Karpas-422 (cell line): ENCODE results near the gene GBX2. TPM values are rescaled to one million over a fixed set of nuclear protein-coding genes. Genes with fewer than 3 reads are reported as not detected.

Source experiments
- DNase-seq: peaks from one replicate; pipeline ENCODE4 v3.0.0-alpha.2; 2015
- H2AFZ ChIP-seq: fragments of 200-600 bp; sonication (generic); 2 replicates; pipeline ENCODE4 v1.6.1; 2014; ENCODE audit warnings: antibody characterized with exemption, low read length, mixed read lengths
- H3K27ac ChIP-seq: fragments of 200-600 bp; sonication (generic); 2 replicates; pipeline ENCODE4 v1.5.1; 2014; ENCODE audit warnings: mild to moderate bottlenecking, low read length, moderate library complexity
- H3K27me3 ChIP-seq: fragments of 200-600 bp; sonication (generic); 2 replicates; pipeline ENCODE4 v1.6.1; 2014; ENCODE audit warnings: low read length, mixed read lengths
- H3K36me3 ChIP-seq: fragments of 200-600 bp; sonication (generic); 2 replicates; pipeline ENCODE4 v1.6.1; 2014; ENCODE audit warnings: low read length, mixed read lengths; ENCODE audit not compliant: insufficient read depth
- H3K4me1 ChIP-seq: fragments of 200-600 bp; sonication (generic); 2 replicates; pipeline ENCODE4 v1.6.1; 2014; ENCODE audit warnings: mild to moderate bottlenecking, low read length, mixed read lengths
- H3K4me2 ChIP-seq: fragments of 200-600 bp; sonication (generic); 2 replicates; pipeline ENCODE4 v1.6.1; 2014; ENCODE audit warnings: low read length, low read depth, mild to moderate bottlenecking; ENCODE audit not compliant: poor library complexity, severe bottlenecking
- H3K4me3 ChIP-seq: fragments of 200-600 bp; sonication (generic); 2 replicates; pipeline ENCODE4 v1.5.1; 2014; ENCODE audit warnings: mild to moderate bottlenecking, antibody characterized with exemption, low read length, mixed read lengths
- H3K79me2 ChIP-seq: fragments of 200-600 bp; sonication (generic); 2 replicates; pipeline ENCODE4 v1.6.1; 2014; ENCODE audit warnings: mild to moderate bottlenecking, low read length, mixed read lengths
- H3K9ac ChIP-seq: fragments of 200-600 bp; sonication (generic); 2 replicates; pipeline ENCODE4 v1.6.0; 2014; ENCODE audit warnings: low read length
- H3K9me2 ChIP-seq: fragments of 200-600 bp; sonication (generic), shearing (Covaris generic); replicated peaks from 2 replicates; pipeline ENCODE4 v1.6.0; 2014; ENCODE audit warnings: mild to moderate bottlenecking, low read length, moderate library complexity; ENCODE audit not compliant: insufficient read depth
- H3K9me3 ChIP-seq: fragments of 300-700, 200-600 bp; sonication (generic); 2 replicates; pipeline ENCODE4 v1.6.1; 2014; ENCODE audit warnings: low read length, mixed read lengths
- H4K20me1 ChIP-seq: fragments of 200-600 bp; sonication (generic); 2 replicates; pipeline ENCODE4 v1.6.1; 2014; ENCODE audit warnings: mild to moderate bottlenecking, antibody characterized with exemption, low read length, low read depth; ENCODE audit not compliant: insufficient read depth
- total RNA-seq: library from RNA; depleted of rRNA; stranded (reverse); fragments of >200 nt; shearing (Covaris generic); gene quantifications from 2 replicates; pipeline ENCODE4 v1.2.3, GENCODE V29; 2014; ENCODE audit warnings: low replicate concordance; rRNA removed

The GBX2 gene
- total RNA-seq, result not detected in 2 replicates

- H2AFZ ChIP-seq, result no peak within 1 kb of the TSS
- no peak within 1 kb of the TSS for H3K9ac ChIP-seq
- no peak within 1 kb of the TSS for H3K4me2 ChIP-seq
- no peaks in the 10 kb centered on the region for H3K27me3 ChIP-seq
- no peaks in the 10 kb centered on the region for H4K20me1 ChIP-seq
- no peaks in the 10 kb centered on the region for H3K4me1 ChIP-seq
- no peak within 1 kb of the TSS for H3K4me3 ChIP-seq
- no peak for DNase-seq
- H3K36me3 ChIP-seq, result no peaks in the 10 kb centered on the region
- H3K9me2 ChIP-seq, result no peaks in the 10 kb centered on the region
- no peaks in the 10 kb centered on the region for H3K9me3 ChIP-seq
- H3K79me2 ChIP-seq, result no peaks in the 10 kb centered on the region
- no peak within 1 kb of the TSS for H3K27ac ChIP-seq
Observed at GRCh38 chr2:236168110-236169080, at the start of gene GBX2. Gene GBX2, minus strand, starts transcription at chr2:236168386. Its CDS starts 415 bp downstream, at chr2:236167971.

DNA sequence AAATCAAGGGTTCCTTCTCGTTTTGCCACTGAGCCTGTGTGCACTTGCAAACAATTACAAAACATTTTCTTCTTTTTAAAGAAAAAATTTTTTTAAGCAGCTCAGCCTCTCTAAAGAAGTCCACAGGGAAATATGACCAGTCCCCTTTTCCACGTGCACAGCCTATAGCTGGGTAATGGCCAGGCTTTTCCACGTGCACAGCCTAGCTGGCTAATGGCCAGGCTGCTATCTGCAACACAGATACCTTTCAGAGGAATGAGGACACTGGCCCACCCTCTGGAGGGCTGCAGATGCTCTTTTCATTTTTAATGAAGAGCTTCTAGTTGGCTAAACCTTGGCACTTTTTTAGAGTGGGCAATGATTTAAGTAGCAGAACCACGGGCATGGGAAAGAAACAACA, 49.7 kb upstream of the GBX2 start:
- H3K4me2 ChIP-seq, result no peak overlapping the region
- no peaks in the 10 kb centered on the region for H3K27me3 ChIP-seq
- no peaks in the 10 kb centered on the region for H3K36me3 ChIP-seq
- no peak overlapping the region for H2AFZ ChIP-seq
- H3K27ac ChIP-seq, result no peak overlapping the region
- H3K4me1 ChIP-seq, result no peaks in the 10 kb centered on the region
- H3K9me3 ChIP-seq, result no peaks in the 10 kb centered on the region
- no peaks in the 10 kb centered on the region for H3K9me2 ChIP-seq
- no peaks in the 10 kb centered on the region for H3K79me2 ChIP-seq
- no peak overlapping the region for H3K4me3 ChIP-seq
- H4K20me1 ChIP-seq, result no peaks in the 10 kb centered on the region
- H3K9ac ChIP-seq, result no peak overlapping the region
- DNase-seq, result no peak

DNA sequence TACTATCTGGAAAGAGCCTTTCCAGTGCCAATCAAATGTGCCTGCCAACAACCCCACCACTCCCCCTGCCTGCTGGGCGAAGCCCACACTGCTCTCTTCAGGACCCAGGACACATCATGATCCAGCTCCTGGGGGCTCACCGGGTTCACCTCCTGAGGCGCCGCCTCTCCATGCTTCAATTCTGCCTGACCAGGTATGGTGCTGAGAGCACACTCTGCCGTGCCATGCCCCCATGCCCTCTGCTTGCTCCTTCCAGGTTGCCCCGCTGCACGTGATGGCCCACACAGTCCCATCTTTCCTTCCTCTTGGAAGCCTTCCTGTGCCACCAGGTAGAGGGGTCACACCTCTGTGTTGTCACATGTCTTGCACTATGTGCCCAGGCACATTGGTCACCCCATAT, 48.5 kb upstream of the GBX2 start:
- Histone ChIP-seq H3K4me1 (no peaks in the 10 kb centered on the region), H3K9me3 (no peaks in the 10 kb centered on the region), H3K9me2 (no peaks in the 10 kb centered on the region), H3K27ac (no peak overlapping the region), H2AFZ (no peak overlapping the region), H4K20me1 (no peaks in the 10 kb centered on the region), H3K79me2 (no peaks in the 10 kb centered on the region), H3K9ac (no peak overlapping the region), H3K27me3 (no peaks in the 10 kb centered on the region), H3K4me3 (no peak overlapping the region), H3K36me3 (no peaks in the 10 kb centered on the region), H3K4me2 (no peak overlapping the region)
- no peak for DNase-seq

DNA sequence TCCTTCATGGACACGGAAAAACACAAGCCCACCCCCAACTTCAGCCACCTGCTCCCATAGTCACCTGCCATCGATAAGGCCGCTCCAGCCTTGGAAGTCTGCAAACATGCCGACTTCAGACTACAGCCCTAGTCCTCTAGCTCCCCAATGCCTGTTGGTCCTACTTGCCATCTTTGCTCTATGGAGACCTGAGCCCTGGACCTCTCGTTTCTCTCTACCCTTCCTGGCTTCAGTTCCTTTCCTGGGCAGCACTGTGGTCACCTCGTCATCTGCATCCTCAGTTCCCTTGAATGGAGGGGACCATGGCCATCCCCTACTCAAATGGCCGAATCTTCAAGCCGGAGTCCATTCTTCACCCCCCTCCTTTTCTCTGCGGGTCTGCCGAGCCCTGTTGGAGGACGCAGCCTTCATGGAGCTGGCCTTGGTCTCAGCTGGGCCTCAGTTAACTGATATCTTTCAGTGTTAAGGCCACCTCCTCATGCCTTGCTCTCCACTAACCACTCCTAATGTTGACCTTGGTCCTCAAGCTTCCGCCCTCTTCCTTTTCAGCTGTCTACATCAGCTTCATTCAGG, 47.7 kb upstream of the GBX2 start:
- no peak for DNase-seq
- Histone ChIP-seq H3K27me3 (no peaks in the 10 kb centered on the region), H3K27ac (no peak overlapping the region), H3K9me3 (no peaks in the 10 kb centered on the region), H2AFZ (no peak overlapping the region), H3K4me1 (no peaks in the 10 kb centered on the region), H4K20me1 (no peaks in the 10 kb centered on the region), H3K4me3 (no peak overlapping the region), H3K9me2 (no peaks in the 10 kb centered on the region), H3K9ac (no peak overlapping the region), H3K79me2 (no peaks in the 10 kb centered on the region), H3K4me2 (no peak overlapping the region), H3K36me3 (no peaks in the 10 kb centered on the region)

- Histone ChIP-seq H3K9me3 (no peaks in the 10 kb centered on the region), H3K4me2 (no peak overlapping the region), H3K4me1 (no peaks in the 10 kb centered on the region), H4K20me1 (no peaks in the 10 kb centered on the region), H3K79me2 (no peaks in the 10 kb centered on the region), H3K27me3 (no peaks in the 10 kb centered on the region), H3K36me3 (no peaks in the 10 kb centered on the region), H3K9ac (no peak overlapping the region), H3K27ac (no peak overlapping the region), H3K4me3 (no peak overlapping the region), H2AFZ (no peak overlapping the region), H3K9me2 (no peaks in the 10 kb centered on the region)
- no peak for DNase-seq
Observed at GRCh38 chr2:236215196-236215595, 47.0 kb upstream of the GBX2 start.

- Histone ChIP-seq H3K27ac (no peak overlapping the region), H3K4me2 (no peak overlapping the region), H2AFZ (no peak overlapping the region), H3K9me3 (no peaks in the 10 kb centered on the region), H4K20me1 (no peaks in the 10 kb centered on the region), H3K4me1 (no peaks in the 10 kb centered on the region), H3K9ac (no peak overlapping the region), H3K9me2 (no peaks in the 10 kb centered on the region), H3K27me3 (no peaks in the 10 kb centered on the region), H3K79me2 (no peaks in the 10 kb centered on the region), H3K36me3 (no peaks in the 10 kb centered on the region), H3K4me3 (no peak overlapping the region)
- DNase-seq, result no peak
Observed at GRCh38 chr2:236214376-236214995, 46.3 kb upstream of the GBX2 start.

GRCh38 chr2:236211296-236211695, 43.1 kb upstream of the GBX2 start:
- Histone ChIP-seq H3K4me1 (no peaks in the 10 kb centered on the region), H3K27me3 (no peaks in the 10 kb centered on the region), H3K4me2 (no peak overlapping the region), H3K9ac (no peak overlapping the region), H3K36me3 (no peaks in the 10 kb centered on the region), H3K4me3 (no peak overlapping the region), H3K9me3 (no peaks in the 10 kb centered on the region), H4K20me1 (no peaks in the 10 kb centered on the region), H3K9me2 (no peaks in the 10 kb centered on the region), H3K79me2 (no peaks in the 10 kb centered on the region), H3K27ac (no peak overlapping the region), H2AFZ (no peak overlapping the region)
- no peak for DNase-seq

DNA sequence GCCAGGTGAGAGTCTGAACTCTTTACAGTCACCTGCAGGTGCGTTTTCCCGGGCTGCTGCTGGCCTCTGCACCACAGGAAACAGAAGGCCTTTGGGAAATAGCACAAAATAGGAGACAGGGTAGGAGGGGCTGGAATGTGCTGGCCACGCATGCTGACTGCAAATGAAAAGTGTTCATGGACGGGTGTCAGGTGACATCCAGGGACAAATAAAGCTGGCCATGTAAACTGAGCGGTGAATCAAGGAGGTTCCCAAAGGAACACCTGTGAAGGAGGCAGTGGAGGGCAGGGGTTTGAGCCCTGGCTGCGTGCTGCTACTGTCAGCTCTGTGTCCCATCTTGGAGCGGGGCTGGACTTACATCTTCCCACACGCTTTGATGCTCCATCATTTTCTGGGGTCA, 42.4 kb upstream of the GBX2 start:
- DNase-seq, result no peak
- no peaks in the 10 kb centered on the region for H3K27me3 ChIP-seq
- H4K20me1 ChIP-seq, result no peaks in the 10 kb centered on the region
- no peak overlapping the region for H2AFZ ChIP-seq
- H3K4me3 ChIP-seq, result no peak overlapping the region
- no peak overlapping the region for H3K4me2 ChIP-seq
- no peaks in the 10 kb centered on the region for H3K4me1 ChIP-seq
- no peak overlapping the region for H3K27ac ChIP-seq
- no peaks in the 10 kb centered on the region for H3K79me2 ChIP-seq
- H3K9me3 ChIP-seq, result no peaks in the 10 kb centered on the region
- H3K9me2 ChIP-seq, result no peaks in the 10 kb centered on the region
- no peak overlapping the region for H3K9ac ChIP-seq
- no peaks in the 10 kb centered on the region for H3K36me3 ChIP-seq
